Esophagus muscularis mucosa (tissue), 2 donors: ENCODE results near the gene CYS1.

Experiments used
- EP300 ChIP-seq: sonication (generic); formaldehyde crosslinking; IDR thresholded peaks from one replicate; pipeline ENCODE4 v1.6.1; 2017; ENCODE audit warnings: antibody characterized with exemption
- POLR2A ChIP-seq: fragments of 450-650 bp; IDR thresholded peaks from one replicate; pipeline ENCODE4 v1.6.1; 2017; ENCODE audit warnings: antibody characterized with exemption, moderate library complexity, mild to moderate bottlenecking, low read depth

- TF ChIP-seq EP300, result no peak
- TF ChIP-seq POLR2A, result no peak
Observed at GRCh38 chr2:10054424-10054823, 25.8 kb downstream of the CYS1 start.
